Activated effector memory CD4-positive, alpha-beta T cell treated with anti-CD3 and anti-CD28 coated beads, Interleukin-2, amount 50 U/mL, for 16 hours (primary cell): ENCODE data around the gene WDR49.
A peak's percentile ranks its signal among the peaks of the same experiment; 100 is the strongest.
"Not testable (repeated sequence)": the region's sequence is repeated elsewhere in the genome, so short reads cannot be mapped to it uniquely, and the experiment has no call there.

Source experiments
- DNase-seq: peaks from one replicate; pipeline ENCODE4 v3.0.0-alpha.2; 2020

Gene WDR49

GRCh38 chr3:167653760-167654159 is at the start of gene WDR49:
Gene WDR49, minus strand, starts transcription at chr3:167653942. Its CDS starts 517 bp downstream, at chr3:167653425.
- no peak for DNase-seq

GRCh38 chr3:167700926-167701325 is 47.2 kb upstream of the WDR49 start:
- no peak for DNase-seq

GRCh38 chr3:167700046-167700445 is 46.3 kb upstream of the WDR49 start:
- no peak for DNase-seq

- no peak for DNase-seq
Measured at GRCh38 chr3:167694121-167694520, 40.4 kb upstream of the WDR49 start.

GRCh38 chr3:167691366-167691765 is 37.6 kb upstream of the WDR49 start:
- peak; percentile 64 for DNase-seq

- DNase-seq = no peak
Measured at GRCh38 chr3:167684388-167684993, 30.7 kb upstream of the WDR49 start.

GRCh38 chr3:167679526-167679925 is 25.8 kb upstream of the WDR49 start:
- no peak for DNase-seq

GRCh38 chr3:167675848-167676247 is 22.1 kb upstream of the WDR49 start:
- DNase-seq = no peak

- no peak for DNase-seq
Measured at GRCh38 chr3:167673221-167673620, 19.5 kb upstream of the WDR49 start.

- DNase-seq = no peak
Measured at GRCh38 chr3:167671878-167672427, 18.2 kb upstream of the WDR49 start.

- DNase-seq = no peak
Measured at GRCh38 chr3:167669699-167670098, 16.0 kb upstream of the WDR49 start.

- DNase-seq = no peak
Measured at GRCh38 chr3:167668651-167669050, 14.9 kb upstream of the WDR49 start.

GRCh38 chr3:167666563-167666962 is 12.8 kb upstream of the WDR49 start:
- no peak for DNase-seq

GRCh38 chr3:167662919-167663400 is 9.2 kb upstream of the WDR49 start:
- no peak for DNase-seq

- DNase-seq = no peak
Measured at GRCh38 chr3:167657684-167658225, 4.0 kb upstream of the WDR49 start.

GRCh38 chr3:167656821-167657220 is 3.1 kb upstream of the WDR49 start:
- DNase-seq = no peak

GRCh38 chr3:167653155-167653554 is 587 bp downstream of the WDR49 start:
- no peak for DNase-seq

GRCh38 chr3:167651826-167652225 is 1.9 kb downstream of the WDR49 start:
- no peak for DNase-seq

- DNase-seq = no peak
Measured at GRCh38 chr3:167650459-167650858, 3.3 kb downstream of the WDR49 start.

GRCh38 chr3:167649746-167650145 is 4.0 kb downstream of the WDR49 start:
- DNase-seq = no peak

- no peak for DNase-seq
Measured at GRCh38 chr3:167644611-167645010, 9.1 kb downstream of the WDR49 start.

GRCh38 chr3:167631471-167631870 is 22.3 kb downstream of the WDR49 start:
- DNase-seq = no peak

- DNase-seq = no peak
Measured at GRCh38 chr3:167626490-167626889, 27.3 kb downstream of the WDR49 start.

GRCh38 chr3:167615030-167615429 is 38.7 kb downstream of the WDR49 start:
- no peak for DNase-seq

GRCh38 chr3:167614196-167614595 is 39.5 kb downstream of the WDR49 start:
- not testable (repeated sequence) for DNase-seq
